ENCODE results near the gene NFKB1. TPM values are rescaled to one million over a fixed set of nuclear protein-coding genes. Genes with fewer than 3 reads are reported as not detected.

Gene NFKB1
- total and polyA plus RNA-seq, 8 donors, result 7.0 to 33.5 (median 15.4) TPM

GRCh38 chr4:102572452-102572851, 71.3 kb downstream of the NFKB1 start:
- Histone ChIP-seq H3K9me3 (no peaks in the 10 kb centered on the region), H3K36me3 (no peaks in the 10 kb centered on the region), H3K27me3 (no peaks in the 10 kb centered on the region), H3K4me3 (no peak overlapping the region), H3K27ac (no peak overlapping the region), H3K4me1 (peaks cover 0 to 24% (median 16%) of the 10 kb centered on the region in 3 donors)
- TF ChIP-seq, protein P1, sequence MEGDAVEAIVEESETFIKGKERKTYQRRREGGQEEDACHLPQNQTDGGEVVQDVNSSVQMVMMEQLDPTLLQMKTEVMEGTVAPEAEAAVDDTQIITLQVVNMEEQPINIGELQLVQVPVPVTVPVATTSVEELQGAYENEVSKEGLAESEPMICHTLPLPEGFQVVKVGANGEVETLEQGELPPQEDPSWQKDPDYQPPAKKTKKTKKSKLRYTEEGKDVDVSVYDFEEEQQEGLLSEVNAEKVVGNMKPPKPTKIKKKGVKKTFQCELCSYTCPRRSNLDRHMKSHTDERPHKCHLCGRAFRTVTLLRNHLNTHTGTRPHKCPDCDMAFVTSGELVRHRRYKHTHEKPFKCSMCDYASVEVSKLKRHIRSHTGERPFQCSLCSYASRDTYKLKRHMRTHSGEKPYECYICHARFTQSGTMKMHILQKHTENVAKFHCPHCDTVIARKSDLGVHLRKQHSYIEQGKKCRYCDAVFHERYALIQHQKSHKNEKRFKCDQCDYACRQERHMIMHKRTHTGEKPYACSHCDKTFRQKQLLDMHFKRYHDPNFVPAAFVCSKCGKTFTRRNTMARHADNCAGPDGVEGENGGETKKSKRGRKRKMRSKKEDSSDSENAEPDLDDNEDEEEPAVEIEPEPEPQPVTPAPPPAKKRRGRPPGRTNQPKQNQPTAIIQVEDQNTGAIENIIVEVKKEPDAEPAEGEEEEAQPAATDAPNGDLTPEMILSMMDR (IDR thresholded peaks at IDR 0.05), result no peak
- intact Hi-C loops (cut with DNase I), result no loop called here
- no peak for FAIRE-seq
- ATAC-seq, result no peak
- 87 to 93% methylated on average over 3 of the region's 3 CpGs for WGBS, 2 donors
- DNase-seq, result no peak

GRCh38 chr4:102574317-102574716, 73.2 kb downstream of the NFKB1 start:
- FAIRE-seq, result no peak
- H3K9me3 ChIP-seq, result no peaks in the 10 kb centered on the region
- no peak for DNase-seq
- 74 to 87% methylated on average over 2 of the region's 2 CpGs for WGBS, 2 donors
- no peak overlapping the region for H3K4me3 ChIP-seq
- TF ChIP-seq, protein P1 (IDR thresholded peaks at IDR 0.05), result no peak
- H3K27ac ChIP-seq, result no peak overlapping the region
- intact Hi-C loops (cut with DNase I), result no loop called here
- H3K27me3 ChIP-seq, result no peaks in the 10 kb centered on the region
- peak in 2 of 4 donors; percentile 22 to 63 for ATAC-seq
- peaks cover 0 to 9% (median 2%) of the 10 kb centered on the region in 3 donors for H3K4me1 ChIP-seq
- H3K36me3 ChIP-seq, result no peaks in the 10 kb centered on the region

DNA sequence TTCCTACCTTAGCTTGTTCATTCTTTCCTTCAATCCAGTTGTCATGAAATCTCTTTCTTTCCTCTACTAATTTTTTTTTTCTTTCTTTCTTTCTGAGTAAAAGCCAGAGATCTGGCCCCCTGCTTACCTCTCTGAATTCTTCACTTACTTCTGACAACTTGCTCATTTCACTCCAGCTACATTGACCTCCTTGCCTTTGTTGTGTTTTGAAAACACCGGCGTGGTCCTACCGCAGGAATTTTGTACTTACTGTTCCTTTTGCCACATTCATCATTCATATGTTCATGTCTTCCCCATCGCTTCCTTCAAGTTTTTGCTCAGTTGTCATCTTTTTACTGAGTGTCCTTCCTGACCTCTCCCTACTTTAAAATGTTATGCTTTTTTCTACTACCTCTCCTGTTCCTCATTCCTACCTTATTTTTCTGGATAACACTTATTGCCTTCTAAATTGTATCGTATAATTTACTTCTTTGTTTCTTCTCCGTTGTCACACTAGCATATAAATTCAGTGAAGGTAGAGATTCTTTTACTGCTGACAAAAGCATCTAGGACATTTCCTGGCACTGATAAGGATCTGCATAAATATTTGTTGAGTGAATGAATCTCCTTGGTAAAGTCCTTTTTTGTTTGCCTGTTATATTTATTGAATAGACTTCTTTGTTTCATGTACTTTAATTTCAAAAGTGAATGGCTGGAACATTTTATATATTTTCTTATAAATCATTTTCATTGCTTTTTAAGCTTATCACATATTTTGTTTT, 74.4 kb downstream of the NFKB1 start:
- H3K27ac ChIP-seq, result no peak overlapping the region
- 88 to 91% methylated on average over 6 of the region's 6 CpGs for WGBS, 2 donors
- intact Hi-C loops (cut with DNase I), result no loop called here
- FAIRE-seq (peak; percentile 60), ATAC-seq (no peak), DNase-seq (no peak)
- H3K4me3 ChIP-seq, result no peak overlapping the region
- TF ChIP-seq, protein P1 (IDR thresholded peaks at IDR 0.05), result no peak
- no peaks in the 10 kb centered on the region for H3K9me3 ChIP-seq
- H3K4me1 ChIP-seq, result peaks cover 0 to 8% (median 0%) of the 10 kb centered on the region in 3 donors
- no peaks in the 10 kb centered on the region for H3K27me3 ChIP-seq
- H3K36me3 ChIP-seq, result peaks cover 0 to 8% (median 0%) of the 10 kb centered on the region in 3 donors

DNA sequence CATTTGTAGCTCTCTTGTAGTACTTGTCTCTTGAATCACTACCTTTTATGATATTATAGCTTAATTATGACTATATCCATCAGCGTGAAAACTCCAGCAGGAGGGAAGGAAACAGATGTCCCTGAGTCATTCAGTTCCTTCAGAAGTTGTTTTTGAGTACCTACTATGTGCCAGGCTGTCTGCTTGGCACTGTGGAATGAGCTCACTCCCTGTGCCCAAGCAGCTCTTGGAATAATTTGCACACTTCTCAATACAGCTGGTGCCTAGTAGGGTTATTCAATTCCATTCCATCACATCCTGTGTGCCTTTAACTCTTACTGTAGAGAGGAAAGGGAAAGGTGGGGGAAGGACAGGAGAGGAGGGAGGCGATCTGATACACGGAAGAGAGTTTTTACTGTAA, 77.1 kb downstream of the NFKB1 start:
- H3K9me3 ChIP-seq, result no peaks in the 10 kb centered on the region
- H3K36me3 ChIP-seq, result peaks cover 0 to 28% (median 10%) of the 10 kb centered on the region in 3 donors
- H3K4me3 ChIP-seq, result no peak overlapping the region
- TF ChIP-seq, protein P1 (IDR thresholded peaks at IDR 0.05), result no peak
- intact Hi-C loops (cut with DNase I), result no loop called here
- WGBS, 2 donors, result 93 to 99% methylated on average over 3 of the region's 3 CpGs
- DNase-seq, result no peak
- H3K27ac ChIP-seq, result no peak overlapping the region
- FAIRE-seq, result no peak
- peaks cover 0 to 8% (median 0%) of the 10 kb centered on the region in 3 donors for H3K4me1 ChIP-seq
- no peaks in the 10 kb centered on the region for H3K27me3 ChIP-seq
- no peak for ATAC-seq

- Histone ChIP-seq H3K4me1 (peaks cover 0 to 8% (median 0%) of the 10 kb centered on the region in 3 donors), H3K9me3 (no peaks in the 10 kb centered on the region), H3K36me3 (peaks cover 0 to 31% (median 10%) of the 10 kb centered on the region in 3 donors), H3K27me3 (no peaks in the 10 kb centered on the region), H3K27ac (no peak overlapping the region), H3K4me3 (no peak overlapping the region)
- ATAC-seq (no peak), FAIRE-seq (no peak), DNase-seq (no peak)
- 90 to 93% methylated on average over 8 of the region's 8 CpGs for WGBS, 2 donors
- intact Hi-C loops (cut with DNase I), result no loop called here
- TF ChIP-seq, protein P1 (IDR thresholded peaks at IDR 0.05), result no peak
Observed at GRCh38 chr4:102578819-102579218, 77.7 kb downstream of the NFKB1 start.
